Calu3 (cell line): ENCODE measurements around the gene GFOD1. TPM values are rescaled to one million over a fixed set of nuclear protein-coding genes. Genes with fewer than 3 reads are reported as not detected.
A peak's percentile ranks its signal among the peaks of the same experiment; 100 is the strongest.

ENCODE experiments used
- BruUV-seq: library from RNA; stranded (reverse); fragments of 400-500 nt; replicated peaks from 2 replicates; lab custom pipeline; 2021; lab: Mats Ljungman, UMichigan
- CTCF ChIA-PET: fragments of 300-600 bp; sonication (Branson Sonifier 250); formaldehyde crosslinking; loops from one replicate; lab custom pipeline; 2022; ENCODE audit warnings: antibody characterized with exemption; lab: Charles Lee
- DNase-seq: peaks from one replicate; pipeline ENCODE4 v3.0.0; 2022
- H3K27ac Mint-ChIP-seq: one replicate; pipeline ENCODE4 v1.8.0; 2022; ENCODE audit warnings: mixed read lengths; ENCODE audit not compliant: unreplicated experiment
- H3K27me3 Mint-ChIP-seq: one replicate; pipeline ENCODE4 v1.8.0; 2022; ENCODE audit warnings: mixed read lengths; ENCODE audit not compliant: unreplicated experiment
- H3K36me3 Mint-ChIP-seq: one replicate; pipeline ENCODE4 v1.8.0; 2022; ENCODE audit warnings: mild to moderate bottlenecking, moderate library complexity, mixed read lengths; ENCODE audit not compliant: insufficient read depth, unreplicated experiment
- H3K4me1 Mint-ChIP-seq: one replicate; pipeline ENCODE4 v1.8.0; 2022; ENCODE audit warnings: mild to moderate bottlenecking, low read depth, mixed read lengths; ENCODE audit not compliant: unreplicated experiment
- H3K4me3 Mint-ChIP-seq: one replicate; pipeline ENCODE4 v1.8.0; 2022; ENCODE audit warnings: mild to moderate bottlenecking, low read depth, moderate library complexity, mixed read lengths; ENCODE audit not compliant: unreplicated experiment
- H3K9me3 Mint-ChIP-seq: one replicate; pipeline ENCODE4 v1.8.0; 2022; ENCODE audit warnings: low read depth, mixed read lengths; ENCODE audit not compliant: unreplicated experiment
- intact Hi-C: fragments of 100-400 bp; cut with micrococcal nuclease; formaldehyde crosslinking; loops from one replicate; pipeline ENCODE4 v1.10.0; 2022; ENCODE audit not compliant: unreplicated experiment
- total RNA-seq: library from RNA; stranded (reverse); gene quantifications from 2 replicates; pipeline ENCODE4 v1.2.3, GENCODE V29; 2022
- TF ChIP-seq, protein P1 (sequence below): fragments of 200-600 bp; IDR thresholded peaks from one replicate; pipeline ENCODE4 v1.8.0; 2022; ENCODE audit warnings: antibody characterized with exemption; ENCODE audit not compliant: unreplicated experiment

Gene GFOD1
- total RNA-seq, 1 experiment from 2014 or later: 9.5 TPM

DNA sequence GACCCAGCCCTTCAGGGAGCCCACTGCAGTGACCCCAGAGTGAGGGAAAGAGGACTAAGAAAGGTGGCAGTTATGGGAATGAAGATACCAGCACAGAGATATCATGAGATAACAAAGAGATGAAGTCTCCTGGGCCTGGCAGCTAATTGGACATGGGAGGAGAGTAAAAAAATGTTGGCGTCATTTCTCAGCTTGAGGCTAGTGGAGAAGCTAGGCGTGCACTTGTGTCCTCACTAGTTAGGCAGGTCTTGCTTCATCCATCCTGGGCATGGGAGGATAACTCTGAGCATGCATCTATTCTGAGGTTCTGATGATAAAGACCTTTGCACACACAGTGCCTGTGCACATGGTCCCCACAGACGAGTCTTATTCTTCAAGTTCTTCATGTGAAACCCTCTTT, 4.1 kb upstream of the GFOD1 start:
- no peak overlapping the region for H3K27ac Mint-ChIP-seq
- CTCF ChIA-PET: no interaction called here

GRCh38 chr6:13490402-13490801, 3.0 kb upstream of the GFOD1 start:
- TF ChIP-seq, protein P1, sequence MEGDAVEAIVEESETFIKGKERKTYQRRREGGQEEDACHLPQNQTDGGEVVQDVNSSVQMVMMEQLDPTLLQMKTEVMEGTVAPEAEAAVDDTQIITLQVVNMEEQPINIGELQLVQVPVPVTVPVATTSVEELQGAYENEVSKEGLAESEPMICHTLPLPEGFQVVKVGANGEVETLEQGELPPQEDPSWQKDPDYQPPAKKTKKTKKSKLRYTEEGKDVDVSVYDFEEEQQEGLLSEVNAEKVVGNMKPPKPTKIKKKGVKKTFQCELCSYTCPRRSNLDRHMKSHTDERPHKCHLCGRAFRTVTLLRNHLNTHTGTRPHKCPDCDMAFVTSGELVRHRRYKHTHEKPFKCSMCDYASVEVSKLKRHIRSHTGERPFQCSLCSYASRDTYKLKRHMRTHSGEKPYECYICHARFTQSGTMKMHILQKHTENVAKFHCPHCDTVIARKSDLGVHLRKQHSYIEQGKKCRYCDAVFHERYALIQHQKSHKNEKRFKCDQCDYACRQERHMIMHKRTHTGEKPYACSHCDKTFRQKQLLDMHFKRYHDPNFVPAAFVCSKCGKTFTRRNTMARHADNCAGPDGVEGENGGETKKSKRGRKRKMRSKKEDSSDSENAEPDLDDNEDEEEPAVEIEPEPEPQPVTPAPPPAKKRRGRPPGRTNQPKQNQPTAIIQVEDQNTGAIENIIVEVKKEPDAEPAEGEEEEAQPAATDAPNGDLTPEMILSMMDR: no peak
- Mint-ChIP-seq H3K27me3 (no peaks in the 10 kb centered on the region), H3K4me3 (no peak overlapping the region), H3K9me3 (no peaks in the 10 kb centered on the region), H3K4me1 (peaks cover 5% of the 10 kb centered on the region), H3K36me3 (peaks cover 35% of the 10 kb centered on the region), H3K27ac (no peak overlapping the region)
- no TSS peak for BruUV-seq
- no peak for DNase-seq
- CTCF ChIA-PET: no interaction called here
- intact Hi-C loops: no loop called here

More for the DNA sequence above, 4.1 kb upstream of the GFOD1 start:
- no peak overlapping the region for H3K4me3 Mint-ChIP-seq
- peaks cover 23% of the 10 kb centered on the region for H3K36me3 Mint-ChIP-seq
- TF ChIP-seq, protein P1: no peak
- BruUV-seq: no TSS peak
- no peak for DNase-seq
- H3K9me3 Mint-ChIP-seq: no peaks in the 10 kb centered on the region
- H3K4me1 Mint-ChIP-seq: no peaks in the 10 kb centered on the region
- H3K27me3 Mint-ChIP-seq: no peaks in the 10 kb centered on the region
- intact Hi-C loops: no loop called here

GRCh38 chr6:13488896-13489237, 1.5 kb upstream of the GFOD1 start:
- no TSS peak for BruUV-seq
- intact Hi-C loops: no loop called here
- DNase-seq: no peak
- H3K36me3 Mint-ChIP-seq: peaks cover 33% of the 10 kb centered on the region
- TF ChIP-seq, protein P1: no peak
- peak overlapping the region; percentile 90 for H3K4me3 Mint-ChIP-seq
- H3K9me3 Mint-ChIP-seq: no peaks in the 10 kb centered on the region
- CTCF ChIA-PET: no interaction called here
- peaks cover 20% of the 10 kb centered on the region for H3K4me1 Mint-ChIP-seq
- H3K27ac Mint-ChIP-seq: no peak overlapping the region
- no peaks in the 10 kb centered on the region for H3K27me3 Mint-ChIP-seq

DNA sequence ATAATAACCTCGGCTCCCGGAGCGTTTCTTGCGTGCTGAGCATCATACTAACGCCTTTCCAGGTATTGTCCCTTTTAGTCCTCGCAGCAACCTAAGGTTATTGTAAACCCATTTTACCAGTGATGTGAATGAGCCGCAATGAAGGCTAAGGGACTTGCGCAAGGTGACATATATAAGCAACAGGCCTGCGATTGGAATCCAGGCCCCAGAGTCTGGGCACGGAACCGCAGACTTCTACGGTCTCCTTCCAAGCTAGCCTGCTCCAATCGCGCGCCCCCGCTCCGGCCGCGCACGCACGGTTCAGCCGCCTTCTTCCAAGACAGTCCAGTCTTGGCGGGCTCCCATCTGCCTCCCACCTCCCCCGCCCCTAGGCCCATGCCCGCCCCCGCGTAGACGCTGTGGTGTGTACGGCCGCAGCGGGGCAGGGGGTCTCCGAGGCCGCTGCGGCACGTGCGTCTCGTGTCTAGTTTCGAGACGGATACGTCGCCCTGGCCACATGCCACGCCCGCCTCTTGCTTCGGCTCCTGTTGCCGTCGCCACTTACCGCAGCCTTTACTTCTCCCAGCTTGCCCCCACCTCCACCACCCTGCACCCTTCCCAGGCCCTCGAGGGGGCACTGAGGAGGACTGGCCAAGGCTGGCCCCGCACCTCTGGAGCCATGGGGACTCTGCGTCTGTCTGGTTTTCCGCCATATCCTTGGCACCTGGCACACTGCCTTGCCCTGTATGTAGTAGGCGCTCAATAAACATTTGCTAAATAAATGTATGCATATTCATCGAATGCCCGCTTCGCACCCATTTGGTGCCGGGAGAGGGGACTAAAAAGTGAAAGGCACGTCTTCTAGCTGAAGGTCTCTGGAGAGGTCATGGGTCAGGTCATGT, 855 bp upstream of the GFOD1 start:
- intact Hi-C loops: no loop called here
- TF ChIP-seq, protein P1: no peak
- no TSS peak for BruUV-seq
- H3K4me3 Mint-ChIP-seq: peak overlapping the region; percentile 90
- peaks cover 33% of the 10 kb centered on the region for H3K36me3 Mint-ChIP-seq
- peaks cover 24% of the 10 kb centered on the region for H3K4me1 Mint-ChIP-seq
- H3K27ac Mint-ChIP-seq: peak overlapping the region; percentile 61
- no peaks in the 10 kb centered on the region for H3K9me3 Mint-ChIP-seq
- CTCF ChIA-PET: no interaction called here
- peak; percentile 17 for DNase-seq
- no peaks in the 10 kb centered on the region for H3K27me3 Mint-ChIP-seq
